ENCODE measurements around the gene DENND2A. TPM values are rescaled to one million over a fixed set of nuclear protein-coding genes. Genes with fewer than 3 reads are reported as not detected.

DENND2A gene
- polyA plus RNA-seq, 2 of the 4 experiments (the other 2 are of a cell fraction): 0.37 to 0.63 TPM

GRCh38 chr7:140601566-140602174 lies 38.9 kb downstream of the DENND2A start (continued):
- no peak for TF ChIP-seq MAZ (IDR thresholded peaks at IDR 0.05; ENCODE audit: borderline replicate concordance, low read depth, low read length)
- TF ChIP-seq ZC3H11A (IDR thresholded peaks at IDR 0.05): no peak
- TF ChIP-seq MAFK (IDR thresholded peaks at IDR 0.05; ENCODE audit: partially characterized antibody): no peak
- no peak for TF ChIP-seq TP53 (CRISPR knock-in tag; IDR thresholded peaks at IDR 0.05)

- H3K9me3 ChIP-seq: no peaks in the 10 kb centered on the region
- ATAC-seq (no peak), DNase-seq (ENCODE audit: low read depth in 1 of 2, low spot score in 1 of 2) (no peak), FAIRE-seq (no peak)
- ChIA-PET CTCF (interaction anchor here (0.7 kb wide), 1 partner anchor 75 kb away, joined by 3 read pairs; no protein-coding TSS in a partner anchor), POLR2A (no interaction called here)
- no peak overlapping the region for H3K4me3 ChIP-seq
- 47% methylated on average over 3 of the region's 3 CpGs for WGBS (ENCODE audit: missing lambda C conversion rate)
- H3K4me2 ChIP-seq: no peak overlapping the region
- no peak overlapping the region for H3K27ac ChIP-seq
- TF ChIP-seq RAD21 (conservative IDR thresholded peaks at IDR 0.05 in 1 of 2, IDR thresholded peaks at IDR 0.05 in 1 of 2) (no peak), BCL3 (IDR thresholded peaks at IDR 0.05) (no peak), REST (IDR thresholded peaks at IDR 0.05) (no peak), ZSCAN20 (CRISPR knock-in tag; IDR thresholded peaks at IDR 0.05) (no peak), CBX2 (IDR thresholded peaks at IDR 0.05; ENCODE audit: borderline replicate concordance, low read depth) (no peak), CEBPB (IDR thresholded peaks at IDR 0.05) (no peak), PHF8 (IDR thresholded peaks at IDR 0.05; ENCODE audit: borderline replicate concordance, low read depth) (no peak), USF2 (IDR thresholded peaks at IDR 0.05) (no peak), TFCP2L1 (CRISPR knock-in tag; IDR thresholded peaks at IDR 0.05) (no peak), ESRRA (IDR thresholded peaks at IDR 0.05; ENCODE audit: borderline replicate concordance, low read length) (no peak), ZC3H11A (IDR thresholded peaks at IDR 0.05) (no peak), HDAC2 (IDR thresholded peaks at IDR 0.05) (no peak), JUNB (IDR thresholded peaks at IDR 0.05) (no peak), NFE2L2 (conservative IDR thresholded peaks at IDR 0.05; ENCODE audit: low read length) (no peak)
- H3K4me1 ChIP-seq: peaks cover 15% of the 10 kb centered on the region
These were observed 40.3 kb downstream of the DENND2A start for GRCh38 chr7:140600341-140600740.

GRCh38 chr7:140597428-140597949 lies 43.1 kb downstream of the DENND2A start:
- Histone ChIP-seq H3K9me3 (no peaks in the 10 kb centered on the region), H3K4me1 (peaks cover 7% of the 10 kb centered on the region; the same call in 1 of the 3 replicates), H3K27ac (no peak overlapping the region), H3K4me2 (no peak overlapping the region), H3K4me3 (no peak overlapping the region)
- no peak for TF ChIP-seq FOSB (CRISPR knock-in tag; IDR thresholded peaks at IDR 0.05)
- no peak for TF ChIP-seq ZSCAN20 (CRISPR knock-in tag; IDR thresholded peaks at IDR 0.05)
- no peak for TF ChIP-seq EP300 (IDR thresholded peaks at IDR 0.05)
- no peak for TF ChIP-seq POLR2A (IDR thresholded peaks at IDR 0.05; ENCODE audit: low read length)
- no peak for TF ChIP-seq NPAS2 (CRISPR knock-in tag; IDR thresholded peaks at IDR 0.05; ENCODE audit: borderline replicate concordance)
- TF ChIP-seq RARB (CRISPR knock-in tag; IDR thresholded peaks at IDR 0.05): no peak
- TF ChIP-seq RNF2 (IDR thresholded peaks at IDR 0.05; ENCODE audit: borderline replicate concordance, low read depth): no peak
- no peak for TF ChIP-seq ATOH8 (CRISPR knock-in tag; IDR thresholded peaks at IDR 0.05; ENCODE audit: low read depth)
- no peak for TF ChIP-seq USF2 (IDR thresholded peaks at IDR 0.05)
- TF ChIP-seq ZC3H11A (IDR thresholded peaks at IDR 0.05): no peak
- no peak for TF ChIP-seq NFE2L2 (conservative IDR thresholded peaks at IDR 0.05; ENCODE audit: low read length)
- TF ChIP-seq HEYL (CRISPR knock-in tag; IDR thresholded peaks at IDR 0.05): no peak
- 68% methylated on average over 5 of the region's 5 CpGs for WGBS (ENCODE audit: missing lambda C conversion rate)
- CTCF ChIA-PET: interaction anchor here (1.0 to 2.4 kb wide), 4 partner anchors 9 to 121 kb away, joined by 3 to 11 read pairs (median 3); no protein-coding TSS in a partner anchor
- POLR2A ChIA-PET: no interaction called here
- DNase-seq (ENCODE audit: low read depth in 1 of 2, low spot score in 1 of 2) (no peak), FAIRE-seq (no peak), ATAC-seq (no peak)

Data from A549 (cell line).